ENCODE measurements around the gene SLC49A4. TPM values are rescaled to one million over a fixed set of nuclear protein-coding genes. Genes with fewer than 3 reads are reported as not detected.

Gene SLC49A4
- total RNA-seq, 1 donor from 2014 or later: 18.0 TPM

GRCh38 chr3:122930063-122930997, 135.5 kb downstream of the SLC49A4 start:
- peaks cover 2% of the 10 kb centered on the region for H3K9me3 Mint-ChIP-seq (ENCODE audit: unreplicated experiment)
- TF ChIP-seq CTCF (IDR thresholded peaks at IDR 0.05; ENCODE audit: insufficient read depth, low read depth, low read length) (no peak), EZH2 (IDR thresholded peaks at IDR 0.05; ENCODE audit: insufficient read depth, low read length) (no peak)
- Histone ChIP-seq H3K4me3 (ENCODE audit: insufficient read depth, low read depth, low read length) (no peak overlapping the region), H3K27ac (ENCODE audit: low read depth, low read length) (no peak overlapping the region), H3K9me3 (ENCODE audit: insufficient read depth, low read depth, low read length) (no peaks in the 10 kb centered on the region), H3K9ac (ENCODE audit: low read length) (no peak overlapping the region), H3K4me2 (ENCODE audit: low read length) (no peak overlapping the region), H3K79me2 (ENCODE audit: insufficient read depth, low read length) (no peaks in the 10 kb centered on the region), H2AFZ (ENCODE audit: low read depth, low read length) (no peak overlapping the region), H4K20me1 (ENCODE audit: insufficient read depth, low read length) (no peaks in the 10 kb centered on the region), H3K4me1 (ENCODE audit: insufficient read depth, low read length) (no peaks in the 10 kb centered on the region), H3K36me3 (ENCODE audit: insufficient read depth, low read length) (no peaks in the 10 kb centered on the region), H3K27me3 (ENCODE audit: insufficient read depth, low read length) (peaks cover 12% of the 10 kb centered on the region)
- DNase-seq (ENCODE audit: low read depth) (no peak), FAIRE-seq (no peak)
- no peak overlapping the region for H3K27ac Mint-ChIP-seq (ENCODE audit: unreplicated experiment)
- H3K4me3 Mint-ChIP-seq (ENCODE audit: unreplicated experiment): no peak overlapping the region
- H3K36me3 Mint-ChIP-seq (ENCODE audit: low read depth, unreplicated experiment): no peaks in the 10 kb centered on the region
- H3K4me1 Mint-ChIP-seq (ENCODE audit: low read depth, unreplicated experiment): peaks cover 7% of the 10 kb centered on the region
- H3K27me3 Mint-ChIP-seq (ENCODE audit: low read depth, unreplicated experiment): peaks cover 25% of the 10 kb centered on the region

Other genes starting within 250 kb of the SLC49A4 start
- 74.1 and 86.0 TPM in 2 replicates for gene PARP9, start 230.8 kb upstream of the SLC49A4 start, total RNA-seq
- 81.2 and 86.3 TPM in 2 replicates for gene DTX3L, start 230.7 kb upstream of the SLC49A4 start, total RNA-seq
- gene PARP15, start 217.4 kb upstream of the SLC49A4 start, total RNA-seq: 0.09 and 0.22 TPM in 2 replicates
- 148 and 163 TPM in 2 replicates for gene PARP14, start 114.2 kb upstream of the SLC49A4 start, total RNA-seq
- gene HSPBAP1, start 1.2 kb upstream of the SLC49A4 start, total RNA-seq: 4.1 and 4.3 TPM in 2 replicates
- gene SEMA5B, start 232.7 kb downstream of the SLC49A4 start, total RNA-seq: 1.0 and 2.1 TPM in 2 replicates